B cell (primary cell): ENCODE measurements around the gene RFX3.

ENCODE experiments used
- CTCF ChIP-seq: fragments of 200-600 bp; IDR thresholded peaks from one replicate; pipeline ENCODE4 v1.8.0; 2022; ENCODE audit warnings: antibody characterized with exemption, mild to moderate bottlenecking
- EZH2 ChIP-seq: IDR thresholded peaks from 2 replicates; pipeline ENCODE4 v1.6.1; 2012; ENCODE audit warnings: borderline replicate concordance, low read depth, mild to moderate bottlenecking, moderate library complexity, low read length; ENCODE audit not compliant: insufficient read depth, poor library complexity, severe bottlenecking

- TF ChIP-seq CTCF (no peak), EZH2 (no peak)
These were observed 179.3 kb downstream of the RFX3 start for GRCh38 chr9:3346549-3346948.
